Smooth muscle cell (in vitro differentiated cells): ENCODE results near the gene MYADML2. TPM values are rescaled to one million over a fixed set of nuclear protein-coding genes. Genes with fewer than 3 reads are reported as not detected.

ENCODE experiments used
- DNase-seq: peaks from one replicate; lab custom pipeline; 2025; ENCODE audit not compliant: unreplicated experiment; lab: John Stamatoyannopoulos, UW
- H2AFZ ChIP-seq: fragments of 200-600 bp; sonication (generic); 2 replicates; pipeline ENCODE4 v1.6.0; 2016; ENCODE audit warnings: antibody characterized with exemption, low read depth, mild to moderate bottlenecking
- H3F3A ChIP-seq: fragments of 200-600 bp; sonication (generic); 2 replicates; pipeline ENCODE4 v1.6.0; 2017; ENCODE audit warnings: antibody characterized with exemption, low read depth
- H3K27ac ChIP-seq: fragments of 200-600 bp; sonication (generic); 2 replicates; pipeline ENCODE4 v1.5.1; 2016; ENCODE audit warnings: low read depth, mild to moderate bottlenecking
- H3K27me3 ChIP-seq: fragments of 200-600 bp; sonication (generic); 2 replicates; pipeline ENCODE4 v1.6.1; 2016; ENCODE audit warnings: low read depth, mild to moderate bottlenecking
- H3K36me3 ChIP-seq: fragments of 200-600 bp; sonication (generic); 2 replicates; pipeline ENCODE4 v1.5.1; 2016; ENCODE audit warnings: low read depth
- H3K4me1 ChIP-seq: fragments of 200-600 bp; sonication (generic); 2 replicates; pipeline ENCODE4 v1.5.1; 2016; ENCODE audit warnings: low read depth
- H3K4me2 ChIP-seq: fragments of 200-600 bp; sonication (generic); 2 replicates; pipeline ENCODE4 v1.6.0; 2016; ENCODE audit warnings: mild to moderate bottlenecking
- H3K4me3 ChIP-seq: fragments of 200-600 bp; sonication (generic); 2 replicates; pipeline ENCODE4 v1.5.1; 2016; ENCODE audit warnings: mild to moderate bottlenecking
- H3K79me2 ChIP-seq: fragments of 200-600 bp; sonication (generic); 2 replicates; pipeline ENCODE4 v1.6.0; 2016; ENCODE audit warnings: low read depth, mild to moderate bottlenecking
- H3K9ac ChIP-seq: fragments of 200-600 bp; sonication (generic); 2 replicates; pipeline ENCODE4 v1.6.0; 2016; ENCODE audit warnings: low read depth
- H3K9me3 ChIP-seq: fragments of 200-600 bp; sonication (generic); replicated peaks from 2 replicates; pipeline ENCODE4 v1.5.1; 2016; ENCODE audit warnings: low read depth
- H4K20me1 ChIP-seq: fragments of 200-600 bp; sonication (generic); 2 replicates; pipeline ENCODE4 v1.6.0; 2016; ENCODE audit warnings: low read depth
- WGBS: methylation state at CpG from one replicate; pipeline ENCODE4 v1.1.7; 2016; ENCODE audit warnings: low lambda C conversion rate; 5-methylcytosine and 5-hydroxymethylcytosine counted together
- polyA plus RNA-seq: library from polyadenylated mRNA; unstranded; fragments of >200 nt; fragmentation: Nextera tagmentation; extraction: Ambion mirVana; gene quantifications from 2 replicates; pipeline ENCODE4 v1.2.1, GENCODE V29; 2016
- total RNA-seq: library from RNA; depleted of rRNA; stranded (reverse); fragments of >200 nt; gene quantifications from 2 replicates; pipeline ENCODE4 v1.2.3, GENCODE V29; 2014
- TF ChIP-seq, protein P1 (sequence below): fragments of 200-600 bp; sonication (generic); IDR thresholded peaks from 2 replicates; pipeline ENCODE4 v1.5.1; 2017; ENCODE audit warnings: borderline replicate concordance, mild to moderate bottlenecking, antibody characterized with exemption; ENCODE audit not compliant: insufficient read depth, poor library complexity, severe bottlenecking

Gene MYADML2
- total and polyA plus RNA-seq, 2 experiments from 2014 or later: not detected

DNA sequence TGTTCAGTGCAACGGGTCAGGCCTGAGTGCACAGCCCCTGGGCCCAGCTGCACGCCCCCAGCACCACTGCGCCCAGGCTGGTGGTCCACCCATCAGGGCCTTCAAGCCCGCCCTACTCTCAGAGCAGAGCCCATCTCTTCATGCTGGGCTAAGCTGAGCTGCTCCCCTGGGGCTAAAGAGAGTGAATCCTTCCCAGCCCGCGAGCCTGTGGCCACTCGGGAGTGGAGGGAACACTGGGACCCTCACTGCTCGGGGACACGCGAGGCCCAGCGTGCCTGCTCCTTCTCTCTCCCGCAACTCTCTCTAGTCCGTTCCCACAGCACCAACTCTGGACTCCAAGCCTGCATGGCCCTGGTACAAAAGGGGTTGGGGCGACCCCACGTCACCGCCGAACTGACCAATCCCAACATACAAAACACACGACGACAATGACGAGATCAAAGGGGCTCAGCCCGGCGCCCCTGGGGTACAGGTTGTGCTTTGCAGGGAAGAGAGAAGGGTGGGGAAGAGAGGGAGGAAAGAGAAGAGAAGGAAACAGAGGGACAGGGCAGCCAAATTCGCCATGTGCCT, 25.0 kb downstream of the MYADML2 start:
- H3K4me3 ChIP-seq: no peak overlapping the region
- H3K27ac ChIP-seq: no peak overlapping the region
- no peak for DNase-seq
- peaks cover 96% of the 10 kb centered on the region for H3K79me2 ChIP-seq
- no peak overlapping the region for H3K9ac ChIP-seq
- H3K4me1 ChIP-seq: peaks cover 30% of the 10 kb centered on the region
- H3K36me3 ChIP-seq: no peaks in the 10 kb centered on the region
- H3F3A ChIP-seq: peaks cover 14% of the 10 kb centered on the region
- WGBS: 97% methylated on average over 23 of the region's 23 CpGs
- no peak overlapping the region for H2AFZ ChIP-seq
- peaks cover 90% of the 10 kb centered on the region for H4K20me1 ChIP-seq
- no peaks in the 10 kb centered on the region for H3K27me3 ChIP-seq
- no peaks in the 10 kb centered on the region for H3K9me3 ChIP-seq
- H3K4me2 ChIP-seq: no peak overlapping the region
- TF ChIP-seq, protein P1, sequence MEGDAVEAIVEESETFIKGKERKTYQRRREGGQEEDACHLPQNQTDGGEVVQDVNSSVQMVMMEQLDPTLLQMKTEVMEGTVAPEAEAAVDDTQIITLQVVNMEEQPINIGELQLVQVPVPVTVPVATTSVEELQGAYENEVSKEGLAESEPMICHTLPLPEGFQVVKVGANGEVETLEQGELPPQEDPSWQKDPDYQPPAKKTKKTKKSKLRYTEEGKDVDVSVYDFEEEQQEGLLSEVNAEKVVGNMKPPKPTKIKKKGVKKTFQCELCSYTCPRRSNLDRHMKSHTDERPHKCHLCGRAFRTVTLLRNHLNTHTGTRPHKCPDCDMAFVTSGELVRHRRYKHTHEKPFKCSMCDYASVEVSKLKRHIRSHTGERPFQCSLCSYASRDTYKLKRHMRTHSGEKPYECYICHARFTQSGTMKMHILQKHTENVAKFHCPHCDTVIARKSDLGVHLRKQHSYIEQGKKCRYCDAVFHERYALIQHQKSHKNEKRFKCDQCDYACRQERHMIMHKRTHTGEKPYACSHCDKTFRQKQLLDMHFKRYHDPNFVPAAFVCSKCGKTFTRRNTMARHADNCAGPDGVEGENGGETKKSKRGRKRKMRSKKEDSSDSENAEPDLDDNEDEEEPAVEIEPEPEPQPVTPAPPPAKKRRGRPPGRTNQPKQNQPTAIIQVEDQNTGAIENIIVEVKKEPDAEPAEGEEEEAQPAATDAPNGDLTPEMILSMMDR: no peak

DNA sequence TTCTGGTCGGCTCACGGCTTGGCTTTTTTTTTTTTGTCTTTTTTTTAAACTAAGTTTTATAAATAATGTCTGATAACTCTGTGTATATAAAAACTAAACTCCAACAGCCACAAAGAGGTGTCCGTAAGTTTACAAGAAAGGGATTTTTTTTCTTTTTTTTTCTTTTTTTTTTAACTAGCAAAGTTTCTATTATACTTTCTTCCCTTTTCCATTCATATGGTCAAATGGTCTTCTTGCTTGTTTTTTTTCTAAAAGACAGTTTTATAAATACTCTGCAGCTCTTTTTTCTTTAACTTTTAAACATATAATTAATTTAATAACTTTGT, 25.5 kb downstream of the MYADML2 start:
- H3K9me3 ChIP-seq: no peaks in the 10 kb centered on the region
- no peak overlapping the region for H3K4me2 ChIP-seq
- peaks cover 8% of the 10 kb centered on the region for H3F3A ChIP-seq
- H3K79me2 ChIP-seq: peaks cover 93% of the 10 kb centered on the region
- H3K27ac ChIP-seq: no peak overlapping the region
- H2AFZ ChIP-seq: no peak overlapping the region
- peaks cover 93% of the 10 kb centered on the region for H4K20me1 ChIP-seq
- 97% methylated on average over 3 of the region's 3 CpGs for WGBS
- H3K4me3 ChIP-seq: no peak overlapping the region
- no peaks in the 10 kb centered on the region for H3K36me3 ChIP-seq
- TF ChIP-seq, protein P1: no peak
- no peak for DNase-seq
- peaks cover 29% of the 10 kb centered on the region for H3K4me1 ChIP-seq
- H3K27me3 ChIP-seq: no peaks in the 10 kb centered on the region
- no peak overlapping the region for H3K9ac ChIP-seq

DNA sequence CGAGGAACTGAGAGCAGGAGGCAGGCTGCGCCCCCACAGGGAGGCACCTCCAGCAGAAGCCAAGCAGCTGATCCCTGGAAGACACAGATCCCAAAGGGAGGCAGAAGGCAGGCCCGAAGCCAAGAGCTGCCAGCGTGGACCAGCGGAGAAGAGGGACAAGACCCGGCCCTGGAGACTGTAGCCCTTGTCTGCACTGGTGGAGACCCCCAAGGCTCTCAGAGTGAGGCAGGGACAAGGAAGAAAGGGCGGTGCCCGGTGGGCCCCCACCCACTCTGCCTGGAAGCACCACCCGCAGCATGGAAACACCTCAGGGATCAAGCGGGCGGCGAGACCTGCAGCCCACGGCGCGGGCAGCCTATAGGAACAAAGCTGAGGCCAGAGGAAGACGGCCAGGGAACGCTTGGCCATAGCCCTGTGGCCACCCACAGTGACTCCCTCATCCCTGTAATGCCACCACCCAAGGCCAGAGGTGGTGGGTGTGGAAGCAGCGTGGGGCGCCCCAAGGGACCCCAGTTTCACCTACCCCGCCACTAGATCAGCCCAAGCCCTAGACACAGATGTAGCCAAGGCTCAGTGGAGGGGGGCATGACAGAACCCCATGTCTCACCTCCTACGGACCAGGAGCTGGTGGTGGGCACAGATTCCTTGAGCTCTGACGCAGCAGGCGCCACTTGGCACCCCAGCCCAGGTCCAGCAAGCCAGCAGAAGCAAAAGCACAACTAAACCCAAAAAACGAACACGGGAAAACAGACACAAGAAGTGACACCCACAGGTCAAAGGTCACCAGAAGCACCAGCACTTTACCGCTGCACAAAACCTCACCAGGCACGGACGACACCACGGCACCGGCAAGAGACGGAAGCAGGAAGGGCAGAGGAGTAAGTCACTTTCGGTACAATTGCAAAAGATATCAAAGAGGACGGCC, 26.2 kb downstream of the MYADML2 start:
- peaks cover 90% of the 10 kb centered on the region for H3K79me2 ChIP-seq
- DNase-seq: no peak
- peaks cover 91% of the 10 kb centered on the region for H4K20me1 ChIP-seq
- WGBS: 94% methylated on average over 33 of the region's 33 CpGs
- no peak overlapping the region for H3K4me2 ChIP-seq
- H3K4me1 ChIP-seq: peaks cover 23% of the 10 kb centered on the region
- H3K9me3 ChIP-seq: no peaks in the 10 kb centered on the region
- H3K4me3 ChIP-seq: no peak overlapping the region
- no peak overlapping the region for H3K27ac ChIP-seq
- H3F3A ChIP-seq: peaks cover 4% of the 10 kb centered on the region
- H2AFZ ChIP-seq: no peak overlapping the region
- TF ChIP-seq, protein P1: no peak
- no peaks in the 10 kb centered on the region for H3K27me3 ChIP-seq
- H3K9ac ChIP-seq: no peak overlapping the region
- H3K36me3 ChIP-seq: no peaks in the 10 kb centered on the region
